CD4-positive, alpha-beta T cell treated with Interferon gamma for 1 hour (primary cell): Measurements from ENCODE around the gene HOXD11.

Experiments
- DNase-seq: peaks from one replicate; pipeline ENCODE4 v3.0.0-alpha.2; 2020

Gene HOXD11

GRCh38 chr2:176106581-176107539 lies at the start of gene HOXD11:
Gene HOXD11, plus strand, starts transcription at chr2:176107280. Its CDS starts 76 bp downstream, at chr2:176107356.
- DNase-seq: no peak

- no peak for DNase-seq
These were observed 43.1 kb upstream of the HOXD11 start for GRCh38 chr2:176063958-176064357.

GRCh38 chr2:176066645-176067588 lies 40.2 kb upstream of the HOXD11 start:
- DNase-seq: no peak

- DNase-seq: no peak
These were observed 39.3 kb upstream of the HOXD11 start for GRCh38 chr2:176067589-176068418.

GRCh38 chr2:176068419-176068832 lies 38.7 kb upstream of the HOXD11 start:
- no peak for DNase-seq

- no peak for DNase-seq
These were observed 35.5 kb upstream of the HOXD11 start for GRCh38 chr2:176071330-176072291.

- DNase-seq: no peak
These were observed 34.8 kb upstream of the HOXD11 start for GRCh38 chr2:176072292-176072669.

GRCh38 chr2:176072951-176073904 lies 33.9 kb upstream of the HOXD11 start:
- no peak for DNase-seq

- no peak for DNase-seq
These were observed 32.1 kb upstream of the HOXD11 start for GRCh38 chr2:176074919-176075425.

- DNase-seq: no peak
These were observed 31.6 kb upstream of the HOXD11 start for GRCh38 chr2:176075481-176075880.

GRCh38 chr2:176076063-176076462 lies 31.0 kb upstream of the HOXD11 start:
- DNase-seq: no peak

GRCh38 chr2:176076796-176077195 lies 30.3 kb upstream of the HOXD11 start:
- no peak for DNase-seq

GRCh38 chr2:176078541-176079284 lies 28.4 kb upstream of the HOXD11 start:
- DNase-seq: no peak

- no peak for DNase-seq
These were observed 27.7 kb upstream of the HOXD11 start for GRCh38 chr2:176079285-176079830.

- DNase-seq: no peak
These were observed 27.1 kb upstream of the HOXD11 start for GRCh38 chr2:176079831-176080539.

- no peak for DNase-seq
These were observed 26.3 kb upstream of the HOXD11 start for GRCh38 chr2:176080540-176081375.

- DNase-seq: no peak
These were observed 25.7 kb upstream of the HOXD11 start for GRCh38 chr2:176081376-176081836.
